ENCODE data around the gene MRPL48. TPM values are rescaled to one million over a fixed set of nuclear protein-coding genes. Genes with fewer than 3 reads are reported as not detected.
A peak's percentile ranks its signal among the peaks of the same experiment; 100 is the strongest.

Gene MRPL48
- total RNA-seq, 1 donor from 2014 or later = 35.6 TPM

GRCh38 chr11:73856031-73856567 is 68.4 kb downstream of the MRPL48 start:
- intact Hi-C loops (cut with micrococcal nuclease) = no loop called here

GRCh38 chr11:73859671-73860070 is 72.0 kb downstream of the MRPL48 start:
- TF ChIP-seq CTCF (IDR thresholded peaks at IDR 0.05; ENCODE audit: borderline replicate concordance) = no peak
- intact Hi-C loops (cut with micrococcal nuclease) = no loop called here
- Histone ChIP-seq H3K36me3 (peaks cover 39% of the 10 kb centered on the region), H3K27me3 (ENCODE audit: low read depth) (no peaks in the 10 kb centered on the region), H3K9me3 (replicated peaks) (no peaks in the 10 kb centered on the region), H3K4me3 (no peak overlapping the region), H3K27ac (replicated peaks) (no peak overlapping the region), H3K4me1 (peaks cover 9% of the 10 kb centered on the region)
- no peak for DNase-seq

More at GRCh38 chr11:73856031-73856567, 68.4 kb downstream of the MRPL48 start:
- H3K36me3 ChIP-seq = peaks cover 8% of the 10 kb centered on the region
- no peak for TF ChIP-seq CTCF (IDR thresholded peaks at IDR 0.05; ENCODE audit: borderline replicate concordance)
- H3K27ac ChIP-seq (replicated peaks) = peak overlapping the region; percentile 58
- no peaks in the 10 kb centered on the region for H3K27me3 ChIP-seq (ENCODE audit: low read depth)
- H3K4me1 ChIP-seq = peaks cover 27% of the 10 kb centered on the region
- no peak for DNase-seq
- H3K9me3 ChIP-seq (replicated peaks) = no peaks in the 10 kb centered on the region
- H3K4me3 ChIP-seq = no peak overlapping the region

- Histone ChIP-seq H3K9me3 (replicated peaks) (no peaks in the 10 kb centered on the region), H3K4me3 (no peak overlapping the region), H3K36me3 (peaks cover 44% of the 10 kb centered on the region), H3K27me3 (ENCODE audit: low read depth) (no peaks in the 10 kb centered on the region), H3K4me1 (peaks cover 9% of the 10 kb centered on the region), H3K27ac (replicated peaks) (no peak overlapping the region)
- DNase-seq = no peak
- intact Hi-C loops (cut with micrococcal nuclease) = no loop called here
- TF ChIP-seq CTCF (IDR thresholded peaks at IDR 0.05; ENCODE audit: borderline replicate concordance) = no peak
These were observed 72.5 kb downstream of the MRPL48 start for GRCh38 chr11:73860202-73860601.

GRCh38 chr11:73862986-73863385 is 75.3 kb downstream of the MRPL48 start:
- no peak overlapping the region for H3K4me3 ChIP-seq

GRCh38 chr11:73866095-73866579 is 78.5 kb downstream of the MRPL48 start:
- intact Hi-C loops (cut with micrococcal nuclease) = no loop called here
- TF ChIP-seq CTCF (IDR thresholded peaks at IDR 0.05; ENCODE audit: borderline replicate concordance) = no peak
- Histone ChIP-seq H3K4me1 (peaks cover 16% of the 10 kb centered on the region), H3K9me3 (replicated peaks) (no peaks in the 10 kb centered on the region), H3K4me3 (no peak overlapping the region), H3K36me3 (peaks cover 42% of the 10 kb centered on the region), H3K27ac (replicated peaks) (peak overlapping the region; percentile 56), H3K27me3 (ENCODE audit: low read depth) (no peaks in the 10 kb centered on the region)
- no peak for DNase-seq

More at GRCh38 chr11:73862986-73863385, 75.3 kb downstream of the MRPL48 start:
- H3K36me3 ChIP-seq = peaks cover 46% of the 10 kb centered on the region
- H3K9me3 ChIP-seq (replicated peaks) = no peaks in the 10 kb centered on the region
- H3K27ac ChIP-seq (replicated peaks) = no peak overlapping the region
- intact Hi-C loops (cut with micrococcal nuclease) = no loop called here
- no peaks in the 10 kb centered on the region for H3K27me3 ChIP-seq (ENCODE audit: low read depth)
- no peak for DNase-seq
- TF ChIP-seq CTCF (IDR thresholded peaks at IDR 0.05; ENCODE audit: borderline replicate concordance) = no peak
- peaks cover 12% of the 10 kb centered on the region for H3K4me1 ChIP-seq

Measured in left ventricle myocardium inferior (tissue), 1 donor.